ENCODE data around the gene ST14.

The ST14 gene

GRCh38 chr11:130211781-130212401 lies 52.3 kb downstream of the ST14 start:
- H3K4me3 ChIP-seq (replicated peaks; ENCODE audit: low read depth, low read length): no peak overlapping the region
- TF ChIP-seq CTCF (IDR thresholded peaks at IDR 0.05; ENCODE audit: low read depth, low read length, missing control alignments): no peak
- DNase-seq (ENCODE audit: extremely low read depth, low read depth): no peak

GRCh38 chr11:130212431-130212961 lies 52.9 kb downstream of the ST14 start:
- H3K4me3 ChIP-seq (replicated peaks; ENCODE audit: low read depth, low read length): no peak overlapping the region
- no peak for TF ChIP-seq CTCF (IDR thresholded peaks at IDR 0.05; ENCODE audit: low read depth, low read length, missing control alignments)
- DNase-seq (ENCODE audit: extremely low read depth, low read depth): no peak

GRCh38 chr11:130213143-130213978 lies 53.8 kb downstream of the ST14 start:
- no peak for DNase-seq (ENCODE audit: extremely low read depth, low read depth)

GRCh38 chr11:130213979-130214281 lies 54.3 kb downstream of the ST14 start:
- H3K4me3 ChIP-seq (replicated peaks; ENCODE audit: low read depth, low read length): no peak overlapping the region
- DNase-seq (ENCODE audit: extremely low read depth, low read depth): no peak
- TF ChIP-seq CTCF (IDR thresholded peaks at IDR 0.05; ENCODE audit: low read depth, low read length, missing control alignments): no peak

More at GRCh38 chr11:130213143-130213978, 53.8 kb downstream of the ST14 start:
- no peak overlapping the region for H3K4me3 ChIP-seq (replicated peaks; ENCODE audit: low read depth, low read length)
- TF ChIP-seq CTCF (IDR thresholded peaks at IDR 0.05; ENCODE audit: low read depth, low read length, missing control alignments): peak; percentile 83

GRCh38 chr11:130214861-130215530 lies 55.4 kb downstream of the ST14 start:
- TF ChIP-seq CTCF (IDR thresholded peaks at IDR 0.05; ENCODE audit: low read depth, low read length, missing control alignments): no peak
- H3K4me3 ChIP-seq (replicated peaks; ENCODE audit: low read depth, low read length): no peak overlapping the region
- no peak for DNase-seq (ENCODE audit: extremely low read depth, low read depth)

GRCh38 chr11:130215531-130216220 lies 56.1 kb downstream of the ST14 start:
- no peak for TF ChIP-seq CTCF (IDR thresholded peaks at IDR 0.05; ENCODE audit: low read depth, low read length, missing control alignments)
- DNase-seq (ENCODE audit: extremely low read depth, low read depth): no peak
- no peak overlapping the region for H3K4me3 ChIP-seq (replicated peaks; ENCODE audit: low read depth, low read length)

Measured in HFF-Myc (cell line).